ENCODE results near the gene GDF10. TPM values are rescaled to one million over a fixed set of nuclear protein-coding genes. Genes with fewer than 3 reads are reported as not detected.

GDF10 gene
- total RNA-seq, 1 experiment from 2014 or later, result 0.20 TPM

DNA sequence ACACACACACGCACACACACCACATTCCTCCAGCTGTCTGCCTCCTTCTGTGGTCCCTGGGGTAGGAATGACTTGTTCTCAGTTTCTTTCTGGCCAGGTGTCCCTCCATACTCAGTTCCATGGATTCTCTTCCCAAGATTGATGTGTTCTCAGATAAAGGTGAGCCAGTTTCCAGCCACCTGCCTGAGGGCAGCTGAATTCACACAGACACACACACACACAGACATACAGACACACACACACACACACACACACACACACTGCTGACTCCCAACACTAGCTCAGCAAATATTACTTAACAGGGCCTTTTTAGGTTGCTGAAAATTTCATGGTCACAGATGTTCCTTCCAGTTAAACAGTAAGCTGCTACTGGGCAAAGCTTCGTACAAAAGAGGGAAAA is 45.4 kb upstream of the GDF10 start:
- no peak overlapping the region for H2BK120ac ChIP-seq (ENCODE audit: low read depth, low read length, poor library complexity, severe bottlenecking)
- H2AK5ac ChIP-seq (ENCODE audit: insufficient read length, low read length), result no peak overlapping the region
- no peaks in the 10 kb centered on the region for H3K9me3 ChIP-seq (ENCODE audit: control insufficient read depth, low read depth, low read length)
- Mint-ChIP-seq H3K27me3 (ENCODE audit: low read depth) (peaks cover 2% of the 10 kb centered on the region; the same call in 1 of the 2 replicates), H3K36me3 (ENCODE audit: insufficient read depth in 1 of 3, low read depth in 3 of 3) (no peaks in the 10 kb centered on the region), H3K27ac (no peak overlapping the region), H3K9me3 (no peaks in the 10 kb centered on the region; a peak in 2 of 5 replicates), H3K4me1 (0 out of 4 replicates have a peak, but pooled peaks cover 0 to 6% of the 10 kb centered on the region in 2 experiments), H3K4me3 (no peak overlapping the region)
- no peak overlapping the region for H2BK12ac ChIP-seq (ENCODE audit: insufficient read length, low read depth, low read length)
- H3K23ac ChIP-seq (ENCODE audit: insufficient read length, low read depth, low read length), result no peak overlapping the region
- TF ChIP-seq, protein P1, sequence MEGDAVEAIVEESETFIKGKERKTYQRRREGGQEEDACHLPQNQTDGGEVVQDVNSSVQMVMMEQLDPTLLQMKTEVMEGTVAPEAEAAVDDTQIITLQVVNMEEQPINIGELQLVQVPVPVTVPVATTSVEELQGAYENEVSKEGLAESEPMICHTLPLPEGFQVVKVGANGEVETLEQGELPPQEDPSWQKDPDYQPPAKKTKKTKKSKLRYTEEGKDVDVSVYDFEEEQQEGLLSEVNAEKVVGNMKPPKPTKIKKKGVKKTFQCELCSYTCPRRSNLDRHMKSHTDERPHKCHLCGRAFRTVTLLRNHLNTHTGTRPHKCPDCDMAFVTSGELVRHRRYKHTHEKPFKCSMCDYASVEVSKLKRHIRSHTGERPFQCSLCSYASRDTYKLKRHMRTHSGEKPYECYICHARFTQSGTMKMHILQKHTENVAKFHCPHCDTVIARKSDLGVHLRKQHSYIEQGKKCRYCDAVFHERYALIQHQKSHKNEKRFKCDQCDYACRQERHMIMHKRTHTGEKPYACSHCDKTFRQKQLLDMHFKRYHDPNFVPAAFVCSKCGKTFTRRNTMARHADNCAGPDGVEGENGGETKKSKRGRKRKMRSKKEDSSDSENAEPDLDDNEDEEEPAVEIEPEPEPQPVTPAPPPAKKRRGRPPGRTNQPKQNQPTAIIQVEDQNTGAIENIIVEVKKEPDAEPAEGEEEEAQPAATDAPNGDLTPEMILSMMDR (conservative IDR thresholded peaks at IDR 0.05), result no peak
- no peak overlapping the region for H2AFZ ChIP-seq (ENCODE audit: low read length)
- no peaks in the 10 kb centered on the region for H3K79me2 ChIP-seq (ENCODE audit: insufficient read depth, low read length)
- no peak overlapping the region for H4K5ac ChIP-seq (ENCODE audit: insufficient read length, low read depth, low read length)
- no CpG with 5 or more reads among the region's 2 CpGs for WGBS (ENCODE audit: extremely low coverage, insufficient read length, low lambda C conversion rate)
- H3K4me2 ChIP-seq (ENCODE audit: insufficient read depth, insufficient read length, low read length), result no peak overlapping the region
- no peak overlapping the region for H4K91ac ChIP-seq (ENCODE audit: insufficient read length, low read depth, low read length)
- H2BK20ac ChIP-seq (ENCODE audit: low read depth, low read length, poor library complexity, severe bottlenecking), result no peak overlapping the region
- no peak overlapping the region for H3K56ac ChIP-seq (ENCODE audit: insufficient read length, low read depth, low read length)
- no peak overlapping the region for H2BK5ac ChIP-seq (ENCODE audit: insufficient read length, low read length)
- no peaks in the 10 kb centered on the region for H3K23me2 ChIP-seq (ENCODE audit: insufficient read length, low read depth, low read length, poor library complexity, severe bottlenecking)
- H3K14ac ChIP-seq (ENCODE audit: insufficient read depth, low read length), result no peak overlapping the region
- H3K4me1 ChIP-seq (ENCODE audit: insufficient read depth, low read length), result no peaks in the 10 kb centered on the region
- no peaks in the 10 kb centered on the region for H3K79me1 ChIP-seq (ENCODE audit: insufficient read depth, low read depth, low read length, poor library complexity, severe bottlenecking)
- no peaks in the 10 kb centered on the region for H3K27me3 ChIP-seq (ENCODE audit: insufficient read depth, low read length)
- H3K9ac ChIP-seq (ENCODE audit: extremely low read depth, insufficient read length, low read length), result no peak overlapping the region
- DNase-seq, result no peak
- H4K8ac ChIP-seq (replicated peaks; ENCODE audit: insufficient read length, low read depth, low read length), result no peak overlapping the region
- H2BK15ac ChIP-seq (ENCODE audit: low read depth, low read length), result no peak overlapping the region
- no peak overlapping the region for H3T11ph ChIP-seq (ENCODE audit: low read length)
- H3K18ac ChIP-seq (ENCODE audit: insufficient read length, low read depth, low read length), result no peak overlapping the region
- H3K4ac ChIP-seq (ENCODE audit: low read depth, low read length), result no peak overlapping the region
- no peaks in the 10 kb centered on the region for H4K20me1 ChIP-seq (ENCODE audit: control insufficient read depth, insufficient read depth, insufficient read length)
- H3K27ac ChIP-seq (ENCODE audit: insufficient read length, low read depth, low read length), result no peak overlapping the region
